GM19328 (cell line): ENCODE measurements around the gene CLDN14.

Source experiments
- ATAC-seq: cut with Tn5 transposase; IDR thresholded peaks from one replicate; pipeline ENCODE4 v1.9.1; 2021; ENCODE audit warnings: mild to moderate bottlenecking, moderate library complexity; ENCODE audit not compliant: unreplicated experiment

The CLDN14 gene

DNA sequence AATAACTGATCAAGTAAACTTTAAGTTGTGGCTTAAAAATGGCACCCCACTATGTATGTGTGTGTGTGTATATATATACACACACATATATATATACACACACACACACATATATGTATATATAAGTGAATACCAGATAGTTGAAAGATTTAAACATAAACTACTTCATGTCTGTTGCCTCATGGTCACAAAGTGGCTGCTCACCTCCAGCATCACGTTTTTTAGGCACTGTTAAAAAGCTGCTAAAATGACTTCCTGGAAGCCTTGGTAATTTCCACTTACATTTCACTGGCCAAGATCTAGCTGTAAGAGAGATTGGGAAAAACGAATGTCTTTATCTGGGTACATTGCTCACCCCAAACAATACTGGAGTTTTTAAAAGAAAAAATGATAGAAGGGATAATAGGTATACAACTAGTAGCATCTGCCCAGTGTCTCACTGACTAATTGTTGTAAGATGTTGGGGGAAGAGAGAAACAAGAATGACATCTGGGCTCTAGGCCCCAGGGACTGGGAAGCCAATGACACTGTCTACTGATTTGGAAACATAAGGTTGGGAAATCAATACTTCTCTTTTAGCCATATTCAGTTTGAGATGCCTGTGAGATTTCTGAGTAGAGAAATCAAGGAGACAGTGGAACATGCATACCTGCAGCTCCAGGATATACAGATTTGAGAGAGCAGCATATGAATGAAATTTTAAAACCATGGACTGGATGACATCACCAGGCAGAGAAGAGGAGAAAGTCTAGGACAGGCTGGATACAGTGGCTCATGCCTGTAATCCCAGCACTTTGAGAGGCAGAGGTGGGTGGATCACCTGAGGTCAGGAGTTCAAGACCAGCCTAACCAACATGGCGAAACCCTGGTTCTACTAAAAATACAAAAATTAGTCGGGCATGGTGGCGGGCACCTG is 42.8 kb downstream of the CLDN14 start:
- no peak for ATAC-seq

DNA sequence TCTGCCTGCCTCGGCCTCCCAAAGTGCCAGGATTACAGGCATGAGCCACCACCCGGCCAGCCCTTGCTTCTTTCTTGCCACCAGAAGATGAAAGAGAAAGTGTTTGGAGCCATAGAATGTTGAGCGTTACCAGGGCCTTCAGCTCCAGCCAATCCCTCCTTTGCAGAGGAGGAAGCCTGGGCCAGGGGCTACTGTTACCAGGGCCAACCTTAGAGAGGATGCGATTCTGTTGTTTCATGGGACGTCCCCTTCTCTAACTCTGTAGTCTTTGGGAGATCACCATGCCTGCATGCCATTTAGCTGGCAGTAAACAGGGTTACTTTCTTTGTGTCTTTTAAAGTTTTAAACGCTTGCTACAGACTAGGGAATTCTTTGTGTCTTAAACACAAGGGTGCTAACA is 45.8 kb downstream of the CLDN14 start:
- no peak for ATAC-seq

DNA sequence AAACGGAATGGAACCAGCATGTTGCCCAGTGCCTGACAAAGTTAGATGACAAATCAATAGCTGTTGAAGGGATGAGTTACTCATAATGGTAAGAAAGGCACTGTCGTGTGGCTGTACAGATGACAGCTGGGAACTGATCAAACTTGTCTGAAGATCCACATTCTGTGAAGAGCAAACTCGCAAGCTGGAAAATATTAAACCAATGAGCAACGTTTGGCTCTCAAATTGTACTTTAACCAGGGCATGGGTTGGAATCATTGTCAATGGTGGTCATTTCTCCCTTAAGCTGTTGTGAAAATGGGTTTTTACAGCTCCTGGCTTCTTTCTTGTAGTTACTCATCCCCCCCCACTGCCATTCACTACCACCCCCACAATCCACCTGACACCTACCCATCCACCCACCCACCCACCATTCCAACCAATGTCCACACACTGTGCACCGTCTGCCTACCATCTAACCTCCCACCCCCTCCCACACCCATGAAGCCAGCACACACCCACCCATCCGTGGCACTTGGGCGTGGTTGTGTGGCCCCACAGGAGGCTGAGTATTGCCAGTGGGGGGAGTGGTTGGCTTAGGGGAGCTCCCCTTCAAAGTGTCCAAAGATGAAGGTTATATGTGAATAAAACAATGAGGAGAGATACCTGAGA is 46.7 kb downstream of the CLDN14 start:
- ATAC-seq = no peak

DNA sequence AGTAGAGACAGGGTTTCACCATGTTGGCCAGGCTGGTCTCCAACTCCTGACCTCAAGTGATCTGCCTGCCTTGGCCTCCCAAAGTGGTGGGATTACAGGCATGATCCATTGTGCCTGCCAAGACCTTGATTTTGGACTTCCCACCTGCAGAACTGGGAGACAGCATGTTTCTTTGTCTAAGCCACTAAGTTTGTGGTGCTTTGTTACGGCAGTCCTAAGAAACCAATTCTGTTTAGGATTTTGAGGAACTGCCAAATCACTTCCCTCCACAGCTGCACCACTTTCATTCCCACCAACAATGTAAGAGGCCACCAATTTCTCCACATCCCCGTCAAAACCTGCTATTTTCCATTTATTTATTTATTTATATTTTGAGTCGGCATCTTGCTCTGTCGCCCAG is 48.7 kb downstream of the CLDN14 start:
- ATAC-seq = no peak

DNA sequence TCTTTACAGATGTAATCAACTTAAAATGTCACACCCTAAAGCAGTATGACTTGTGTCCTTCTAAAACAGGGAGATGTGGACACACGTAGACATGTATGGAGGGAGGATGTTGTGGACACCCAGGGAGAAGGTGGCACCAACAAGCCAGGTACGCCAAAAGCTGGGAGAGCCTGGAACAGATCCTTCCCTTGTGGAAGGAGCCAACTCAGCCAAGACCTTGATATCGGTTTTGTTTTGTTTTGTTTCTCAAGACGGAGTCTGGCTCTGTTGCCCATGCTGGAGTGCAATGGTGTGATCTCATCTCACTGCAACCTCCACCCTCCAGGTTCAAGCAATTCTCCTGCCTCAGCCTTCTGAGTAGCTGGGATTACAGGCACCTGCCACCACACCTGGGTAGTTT is 49.1 kb downstream of the CLDN14 start:
- ATAC-seq = no peak

DNA sequence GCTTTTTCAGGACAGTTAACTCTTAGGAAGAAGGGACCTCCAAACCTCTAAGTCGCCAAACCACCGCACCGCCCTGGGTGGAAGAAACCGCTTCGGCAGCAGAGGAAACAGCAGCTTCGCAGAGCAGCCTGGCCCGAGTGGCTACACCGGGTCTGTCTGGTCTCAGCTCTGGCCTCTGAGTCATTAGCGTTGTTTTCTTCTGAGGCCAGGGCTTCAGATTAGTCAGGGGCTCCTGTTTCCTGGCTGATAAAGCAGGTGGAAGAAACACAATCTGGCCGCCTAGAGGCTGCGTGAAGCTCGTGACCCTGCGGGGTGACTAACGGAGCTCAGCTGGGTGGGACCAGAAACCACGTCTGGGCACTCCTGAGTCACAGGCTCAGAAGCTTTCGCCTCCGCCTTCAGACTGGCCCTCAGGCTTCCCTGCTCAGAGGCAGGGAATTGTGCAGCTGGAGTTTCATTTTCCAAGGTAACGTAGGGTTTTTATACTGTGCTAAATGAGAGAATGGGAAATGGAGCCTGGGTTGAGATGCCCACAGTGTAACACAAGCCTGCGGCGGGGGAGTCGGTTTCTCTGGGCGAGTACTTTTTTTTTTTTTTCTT is 49.9 kb downstream of the CLDN14 start:
- ATAC-seq = peak; percentile 73

DNA sequence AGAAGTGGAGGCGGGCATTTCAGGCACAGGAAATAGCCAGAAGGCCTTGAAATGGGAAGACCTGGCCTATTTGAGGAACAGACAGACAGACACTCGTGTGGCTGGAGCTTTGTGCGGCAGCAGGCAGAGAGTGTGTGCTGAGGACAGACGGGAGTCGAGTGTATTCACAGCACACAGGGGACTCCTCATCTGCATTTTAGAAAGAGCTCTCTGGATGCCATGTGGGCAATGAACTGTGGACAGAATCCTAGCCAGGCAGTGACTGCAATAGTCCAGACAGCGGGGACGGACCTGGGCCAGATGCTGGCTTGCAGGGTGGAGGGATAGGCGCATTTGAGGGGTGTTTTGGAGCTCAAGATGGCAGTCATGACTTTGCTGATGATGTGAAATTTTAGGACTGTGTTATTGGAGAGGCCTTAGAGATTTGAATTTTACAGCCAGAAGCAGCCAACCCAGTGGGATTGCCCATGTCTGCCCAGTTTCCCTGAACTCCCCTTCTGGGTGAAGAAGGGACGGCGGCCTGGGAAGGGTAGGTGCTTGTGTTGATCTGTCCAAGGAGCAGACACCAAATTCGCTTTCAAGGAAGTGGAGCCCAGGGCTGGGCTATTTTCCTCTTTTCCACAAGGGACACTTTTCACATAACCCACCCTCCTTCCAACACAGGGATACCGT is 51.0 kb downstream of the CLDN14 start:
- no peak for ATAC-seq

DNA sequence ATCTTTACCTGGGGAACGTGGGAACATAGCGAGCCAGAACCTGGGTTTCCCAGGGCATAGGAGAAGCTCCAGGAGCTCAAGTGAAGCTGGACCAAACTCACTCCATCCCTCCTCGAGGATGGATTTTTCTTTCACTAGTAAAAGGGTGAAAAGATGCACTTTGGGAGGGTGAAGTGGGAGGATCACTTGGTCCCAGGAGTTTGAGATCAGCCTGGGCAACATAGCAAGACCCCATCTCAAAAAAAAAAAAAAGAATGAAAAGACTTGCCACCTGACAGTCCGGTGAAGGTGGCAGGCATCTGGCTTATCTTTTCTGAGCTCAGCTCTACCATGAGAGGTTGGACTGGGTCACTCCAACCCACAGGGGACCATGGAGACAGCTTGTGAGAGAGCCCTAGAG is 52.4 kb downstream of the CLDN14 start:
- no peak for ATAC-seq

DNA sequence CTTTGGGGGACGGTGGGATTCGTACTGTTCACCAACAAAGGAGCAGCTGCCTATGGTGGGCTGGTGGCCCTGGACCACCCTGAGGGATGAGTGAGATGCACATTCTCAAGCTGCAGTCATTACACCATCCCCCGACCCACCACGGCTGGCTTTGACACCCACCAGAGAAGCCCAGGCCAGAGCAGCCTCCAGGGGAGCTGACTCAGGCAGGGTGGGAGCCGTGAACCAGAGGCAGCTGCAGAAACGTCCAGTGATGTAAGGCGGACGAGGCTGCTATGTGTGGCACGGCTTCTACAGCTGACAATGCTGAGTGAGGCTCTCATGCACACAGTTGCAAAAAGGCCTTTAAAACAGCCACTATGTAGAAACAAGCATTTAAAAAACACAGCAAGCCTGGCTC is 54.6 kb downstream of the CLDN14 start:
- ATAC-seq = no peak

DNA sequence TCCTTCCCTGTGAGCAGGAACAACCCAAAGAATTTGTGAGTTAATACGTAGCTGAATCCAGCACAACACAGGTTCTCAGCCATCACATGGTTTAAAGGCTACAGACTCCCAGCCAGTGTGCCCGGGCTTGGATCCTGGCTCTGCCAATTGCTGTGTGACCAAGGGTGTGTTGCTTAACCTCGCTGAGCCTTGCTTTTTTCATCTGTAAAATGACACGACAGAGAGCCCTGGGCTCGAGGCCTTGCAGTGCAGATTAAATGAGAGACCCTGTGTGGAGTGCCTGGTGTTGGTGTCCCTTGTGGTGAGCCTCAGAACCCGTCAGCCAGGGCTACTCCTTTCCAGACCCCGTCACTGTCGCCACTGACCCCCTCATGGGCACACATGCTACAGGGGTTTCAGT is 55.3 kb downstream of the CLDN14 start:
- ATAC-seq = no peak

DNA sequence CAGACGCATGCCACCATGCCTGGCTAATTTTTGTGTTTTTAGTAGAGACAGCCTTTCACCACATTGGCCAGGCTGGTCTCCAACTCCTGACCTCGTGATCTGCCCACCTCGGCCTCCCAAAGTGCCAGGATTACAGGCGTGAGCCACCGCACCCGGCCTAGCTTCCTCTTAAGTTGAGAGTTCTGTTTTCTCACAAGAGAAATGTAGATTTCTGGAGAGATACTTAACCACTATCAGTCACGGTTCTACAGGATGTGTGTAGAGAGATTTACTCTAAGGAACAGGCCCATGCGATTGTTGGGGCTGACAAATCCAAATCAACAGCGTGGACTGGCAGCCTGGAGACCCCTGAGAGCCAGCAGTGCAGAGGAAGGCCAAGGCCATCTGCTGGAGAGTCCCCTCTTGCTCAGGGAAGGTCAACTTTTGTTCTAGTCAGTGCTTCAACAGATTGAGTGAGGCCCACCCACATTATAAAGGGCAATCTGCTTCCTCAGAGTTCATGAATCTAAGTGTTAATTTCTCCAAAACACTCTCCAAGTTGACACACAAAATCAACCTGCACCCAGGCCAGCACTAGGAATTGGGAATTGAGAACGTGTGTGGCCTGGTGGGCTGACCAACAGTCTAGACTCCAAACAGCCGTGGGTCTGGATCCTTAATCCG is 56.0 kb downstream of the CLDN14 start:
- no peak for ATAC-seq

DNA sequence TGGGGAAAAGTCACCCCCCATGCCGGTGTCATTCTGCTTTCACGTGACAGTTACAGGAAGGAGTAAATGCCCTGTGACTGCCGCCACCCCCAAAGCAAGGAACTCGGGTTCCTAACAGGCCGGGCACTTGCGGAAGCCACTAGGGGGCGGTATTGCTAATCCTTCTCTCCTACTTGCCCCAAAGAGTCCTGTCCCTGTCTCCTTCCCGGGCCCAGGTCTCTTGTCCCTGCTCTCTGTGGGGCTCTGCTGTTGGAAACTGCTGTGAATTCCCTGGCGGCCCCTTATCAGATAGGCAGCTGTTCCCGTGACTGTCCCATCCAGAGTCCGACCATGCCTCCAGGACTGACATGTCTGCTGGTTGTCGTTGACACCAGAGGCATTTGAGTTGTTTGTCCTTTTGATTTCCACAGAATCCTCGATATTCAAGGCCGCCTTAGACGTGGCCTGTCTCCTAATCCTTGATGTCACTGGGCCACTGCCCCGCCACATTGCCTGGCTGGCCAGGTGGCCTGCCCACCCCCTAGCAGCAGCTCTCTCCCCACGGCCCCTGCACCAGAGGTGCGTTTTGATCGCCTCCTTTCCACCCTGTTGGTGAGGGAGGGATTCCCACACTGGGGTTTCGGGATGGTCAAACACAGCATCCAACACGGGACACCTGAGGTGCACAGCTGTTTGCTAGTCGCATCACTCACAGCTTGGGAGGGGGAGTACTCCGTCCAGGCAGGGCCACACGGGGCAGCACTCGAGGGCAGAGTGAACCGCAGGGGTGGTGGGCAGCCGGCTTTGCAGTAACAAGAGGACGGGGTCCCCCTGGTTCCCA is 57.4 kb downstream of the CLDN14 start:
- ATAC-seq = no peak

DNA sequence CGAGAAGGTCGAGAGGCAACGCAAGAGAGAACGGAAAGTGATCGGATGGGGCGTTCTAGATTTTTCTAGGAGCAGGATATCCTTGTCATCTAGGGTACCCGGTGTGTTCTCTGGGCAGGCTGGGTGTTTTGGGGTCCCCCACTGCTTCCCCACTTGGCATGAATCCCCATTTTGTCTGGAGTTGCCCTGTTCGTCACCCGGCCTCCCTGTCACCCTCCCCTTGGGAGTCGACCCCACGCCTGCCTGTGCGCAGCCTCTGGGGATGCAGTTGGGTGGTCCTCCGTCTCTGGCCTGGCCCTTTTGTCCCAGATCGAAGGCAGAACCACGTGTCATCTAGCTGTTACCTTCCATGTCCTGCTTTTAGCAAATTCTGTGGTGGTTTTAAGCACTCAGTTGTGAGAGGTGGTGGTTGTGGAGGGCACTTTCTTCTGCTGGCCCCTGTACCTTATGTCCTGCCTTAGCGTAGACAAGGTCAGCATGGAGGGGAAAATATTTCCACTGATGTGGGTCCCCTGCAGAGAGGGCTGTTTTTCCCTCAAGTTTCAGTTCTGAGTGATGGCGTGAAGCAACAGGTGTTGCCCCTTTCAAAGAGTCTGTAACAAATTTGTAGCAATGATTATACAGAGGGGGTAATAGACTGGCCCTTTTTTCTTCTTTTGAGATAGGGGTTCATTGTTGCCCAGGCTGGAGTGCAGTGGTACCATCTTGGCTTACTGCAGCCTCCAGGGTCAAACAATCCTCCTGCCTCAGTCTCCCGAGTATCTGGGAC is 59.2 kb downstream of the CLDN14 start:
- ATAC-seq = no peak

DNA sequence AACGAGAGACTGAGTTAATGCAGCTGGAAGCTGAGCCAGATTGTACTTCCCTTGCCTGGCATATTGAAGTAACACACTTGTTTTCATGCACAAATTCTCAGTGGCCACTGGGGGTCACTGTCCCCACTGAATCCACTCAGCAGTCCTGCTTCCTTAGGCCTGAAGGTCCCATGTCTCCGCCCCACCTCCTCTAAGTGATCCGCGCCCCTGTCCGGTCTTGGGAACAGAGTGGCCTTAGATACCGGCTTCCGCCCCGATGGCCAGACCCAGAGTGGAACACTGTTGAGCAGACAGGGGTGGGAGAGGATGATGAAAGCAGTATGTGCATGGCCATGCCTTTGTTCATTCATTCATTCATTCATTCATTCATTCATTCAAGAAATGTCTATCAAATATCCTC is 59.9 kb downstream of the CLDN14 start:
- no peak for ATAC-seq

DNA sequence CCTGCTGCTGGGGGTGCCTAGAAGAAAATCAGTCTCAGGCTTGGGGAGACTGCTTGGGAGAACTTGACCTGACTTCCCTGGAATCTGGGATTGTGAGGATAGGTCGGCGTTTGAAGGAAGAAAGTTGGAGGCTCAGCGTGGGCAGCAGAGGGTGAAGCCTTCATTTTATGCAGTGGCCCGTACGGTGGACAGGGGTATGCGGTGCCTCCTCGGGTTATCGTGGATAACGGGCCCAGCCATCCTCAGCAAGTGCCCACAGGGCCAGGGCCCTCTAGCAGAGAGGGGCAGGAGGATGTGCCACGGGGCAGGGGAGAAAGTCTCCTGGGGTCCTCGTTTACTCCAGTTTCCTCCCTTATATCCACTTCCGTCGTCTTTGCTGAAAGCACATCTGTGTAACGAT is 60.7 kb downstream of the CLDN14 start:
- ATAC-seq = no peak

DNA sequence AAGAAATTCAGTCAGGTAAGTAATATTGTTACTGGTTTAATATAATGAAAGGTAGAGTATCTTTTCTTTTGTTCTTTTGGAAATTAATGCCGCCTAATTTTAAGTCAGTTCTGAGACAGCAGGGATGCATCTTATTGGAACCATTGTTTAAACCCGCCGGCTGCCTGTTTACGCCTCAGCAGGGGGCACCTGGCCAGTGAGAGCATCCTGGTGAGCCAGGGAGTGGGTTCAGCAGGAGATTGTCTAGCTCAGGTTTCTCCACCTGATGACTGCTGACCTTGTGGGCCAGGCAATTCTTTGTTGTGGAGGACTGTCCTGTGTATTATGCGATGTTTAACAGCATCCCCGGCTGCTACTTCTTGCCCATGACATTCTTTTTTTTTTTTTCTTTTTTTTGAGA is 64.5 kb downstream of the CLDN14 start:
- no peak for ATAC-seq

DNA sequence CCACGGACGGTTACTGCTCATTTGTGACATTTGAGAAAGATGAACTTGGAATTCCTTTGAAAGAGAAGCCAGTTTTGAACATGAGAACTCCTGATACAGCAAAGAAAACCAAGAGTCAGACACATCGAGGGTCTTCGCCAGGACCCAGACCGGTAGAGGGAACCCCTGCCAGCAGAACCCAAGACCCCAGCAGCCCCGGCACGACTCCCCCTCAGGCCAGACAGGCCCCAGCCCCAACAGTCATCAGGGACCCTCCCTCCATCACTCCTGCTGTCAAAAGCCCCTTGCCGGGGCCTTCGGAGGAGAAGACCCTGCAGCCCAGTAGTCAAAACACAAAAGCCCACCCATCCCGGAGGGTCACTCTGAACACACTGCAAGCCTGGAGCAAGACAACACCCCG is 67.0 kb downstream of the CLDN14 start:
- no peak for ATAC-seq

DNA sequence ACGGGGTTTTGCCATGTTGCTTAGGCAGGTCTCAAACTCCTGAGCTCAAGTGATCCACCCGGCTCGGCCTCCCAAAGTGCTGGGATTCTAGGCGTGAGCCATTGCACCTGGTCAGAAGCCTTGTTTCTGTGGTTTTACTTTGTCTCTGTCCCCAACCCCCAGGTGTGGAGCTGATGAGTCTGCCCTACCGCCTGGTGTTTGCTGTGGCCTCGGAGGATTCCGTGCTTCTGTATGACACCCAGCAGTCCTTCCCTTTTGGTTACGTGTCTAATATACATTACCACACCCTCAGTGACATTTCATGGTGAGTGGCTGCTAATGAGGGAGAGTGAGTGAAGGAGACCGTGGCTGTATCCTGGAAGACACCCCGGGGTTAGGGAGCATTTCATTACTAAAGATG is 68.6 kb downstream of the CLDN14 start:
- ATAC-seq = no peak
